IMR-90 (cell line): ENCODE measurements around the gene ZNF112.

ENCODE experiments used
- BHLHE40 ChIP-seq: fragments of 150-350 bp; IDR thresholded peaks from 2 replicates; pipeline ENCODE4 v1.6.1; 2016; ENCODE audit warnings: mild to moderate bottlenecking, low read depth, low read length
- CEBPB ChIP-seq: IDR thresholded peaks from 2 replicates; pipeline ENCODE4 v1.6.1; 2012; ENCODE audit warnings: low read depth, low read length, improper control_type of control experiment
- CHD1 ChIP-seq: IDR thresholded peaks from 2 replicates; pipeline ENCODE4 v1.6.1; 2012; ENCODE audit warnings: low read depth, low read length, improper control_type of control experiment
- CTCF ChIP-seq: conservative IDR thresholded peaks from 2 replicates; pipeline ENCODE4 v1.5.1; 2012; ENCODE audit warnings: mild to moderate bottlenecking, low read depth, low read length, improper control_type of control experiment
- ELK1 ChIP-seq: fragments of 150-350 bp; IDR thresholded peaks from 2 replicates; pipeline ENCODE4 v1.6.1; 2016; ENCODE audit warnings: low read depth, mild to moderate bottlenecking, low read length, moderate library complexity, borderline replicate concordance
- MAFK ChIP-seq: IDR thresholded peaks from 2 replicates; pipeline ENCODE4 v1.6.1; 2012; ENCODE audit warnings: low read depth, low read length, improper control_type of control experiment
- MXI1 ChIP-seq: IDR thresholded peaks from 2 replicates; pipeline ENCODE4 v1.6.1; 2012; ENCODE audit warnings: low read depth, mild to moderate bottlenecking, low read length, moderate library complexity, borderline replicate concordance
- POLR2A ChIP-seq: IDR thresholded peaks from 2 replicates; pipeline ENCODE4 v1.6.1; 2012; ENCODE audit warnings: mild to moderate bottlenecking, low read depth, low read length
- RAD21 ChIP-seq: IDR thresholded peaks from 2 replicates; pipeline ENCODE4 v1.6.1; 2012; ENCODE audit warnings: low read length, improper control_type of control experiment
- SMC3 ChIP-seq: fragments of 150-350 bp; IDR thresholded peaks from 2 replicates; pipeline ENCODE4 v1.6.1; 2016; ENCODE audit warnings: low read depth, mild to moderate bottlenecking, antibody characterized with exemption, low read length, moderate library complexity
- TF ChIP-seq, protein P1 (sequence below): fragments of 150-350 bp; IDR thresholded peaks from 2 replicates; pipeline ENCODE4 v1.6.1; 2017; ENCODE audit warnings: mild to moderate bottlenecking, antibody characterized with exemption, low read length, low read depth

GRCh38 chr19:44277331-44277730 lies 79.1 kb downstream of the ZNF112 start:
- TF ChIP-seq CTCF = no peak
- TF ChIP-seq, protein P1, sequence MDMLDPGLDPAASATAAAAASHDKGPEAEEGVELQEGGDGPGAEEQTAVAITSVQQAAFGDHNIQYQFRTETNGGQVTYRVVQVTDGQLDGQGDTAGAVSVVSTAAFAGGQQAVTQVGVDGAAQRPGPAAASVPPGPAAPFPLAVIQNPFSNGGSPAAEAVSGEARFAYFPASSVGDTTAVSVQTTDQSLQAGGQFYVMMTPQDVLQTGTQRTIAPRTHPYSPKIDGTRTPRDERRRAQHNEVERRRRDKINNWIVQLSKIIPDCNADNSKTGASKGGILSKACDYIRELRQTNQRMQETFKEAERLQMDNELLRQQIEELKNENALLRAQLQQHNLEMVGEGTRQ = no peak
- no peak for TF ChIP-seq RAD21
- no peak for TF ChIP-seq CEBPB
- TF ChIP-seq MXI1 = no peak
- no peak for TF ChIP-seq MAFK
- TF ChIP-seq POLR2A = no peak
- TF ChIP-seq BHLHE40 = no peak
- TF ChIP-seq CHD1 = no peak
- no peak for TF ChIP-seq ELK1
- TF ChIP-seq SMC3 = no peak
